Parathyroid adenoma (tissue), 2 donors: ENCODE measurements around the gene TAS2R41.

Source experiments
- H2AFZ ChIP-seq: fragments of 300-600 bp; sonication (generic); one replicate; pipeline ENCODE4 v1.7.0; 2017; ENCODE audit warnings: antibody characterized with exemption, mild to moderate bottlenecking
- H3K27ac ChIP-seq: fragments of 300-600 bp; sonication (generic); one replicate; pipeline ENCODE4 v1.7.0; 2017
- H3K27me3 ChIP-seq: fragments of 300-600 bp; sonication (generic); one replicate; pipeline ENCODE4 v1.7.0; 2017; ENCODE audit warnings: low read length; ENCODE audit not compliant: control insufficient read depth, insufficient read depth
- H3K36me3 ChIP-seq: fragments of 300-600 bp; sonication (generic); one replicate; pipeline ENCODE4 v1.7.0; 2017; ENCODE audit warnings: low read length; ENCODE audit not compliant: control insufficient read depth, insufficient read depth
- H3K4me1 ChIP-seq: fragments of 300-600 bp; sonication (generic); one replicate; pipeline ENCODE4 v1.7.0; 2017; ENCODE audit warnings: control low read depth
- H3K4me2 ChIP-seq: fragments of 300-600 bp; sonication (generic); one replicate; pipeline ENCODE4 v1.7.0; 2017; ENCODE audit warnings: low read length
- H3K4me3 ChIP-seq: fragments of 300-600 bp; sonication (generic); one replicate; pipeline ENCODE4 v1.7.0; 2017; ENCODE audit warnings: low read depth, low read length
- H3K79me2 ChIP-seq: fragments of 300-600 bp; sonication (generic); one replicate; pipeline ENCODE4 v1.7.0; 2017; ENCODE audit warnings: control low read depth
- H3K9ac ChIP-seq: fragments of 300-600 bp; sonication (generic); one replicate; pipeline ENCODE4 v1.7.0; 2017; ENCODE audit warnings: mild to moderate bottlenecking
- H3K9me3 ChIP-seq: fragments of 300-600 bp; sonication (generic); one replicate; pipeline ENCODE4 v1.7.0; 2017; ENCODE audit warnings: low read length; ENCODE audit not compliant: control insufficient read depth
- CTCF ChIP-seq: fragments of 300-600 bp; sonication (generic); IDR thresholded peaks from one replicate; pipeline ENCODE4 v1.7.0; 2017; ENCODE audit warnings: antibody characterized with exemption, mild to moderate bottlenecking
- donor health status: primary hyperparathyroidism.

TAS2R41 gene

GRCh38 chr7:143458263-143458662 is 19.4 kb upstream of the TAS2R41 start:
- TF ChIP-seq CTCF, result no peak
- Histone ChIP-seq H3K79me2 (no peaks in the 10 kb centered on the region), H3K4me3 (no peak overlapping the region), H2AFZ (no peak overlapping the region), H3K4me1 (peaks cover 4% of the 10 kb centered on the region), H3K9ac (no peak overlapping the region), H3K27me3 (no peaks in the 10 kb centered on the region), H3K9me3 (no peaks in the 10 kb centered on the region), H3K27ac (no peak overlapping the region), H3K36me3 (no peaks in the 10 kb centered on the region), H3K4me2 (no peak overlapping the region)

- Histone ChIP-seq H3K4me2 (no peak overlapping the region), H2AFZ (no peak overlapping the region), H3K27me3 (no peaks in the 10 kb centered on the region), H3K27ac (no peak overlapping the region), H3K9me3 (no peaks in the 10 kb centered on the region), H3K36me3 (no peaks in the 10 kb centered on the region), H3K4me3 (no peak overlapping the region), H3K79me2 (no peaks in the 10 kb centered on the region), H3K9ac (no peak overlapping the region), H3K4me1 (peaks cover 4% of the 10 kb centered on the region)
- no peak for TF ChIP-seq CTCF
Measured at GRCh38 chr7:143458681-143459080, 19.0 kb upstream of the TAS2R41 start.

- H3K27me3 ChIP-seq, result no peaks in the 10 kb centered on the region
- peaks cover under 1% of the 10 kb centered on the region for H3K4me1 ChIP-seq
- no peak overlapping the region for H3K9ac ChIP-seq
- H3K4me3 ChIP-seq, result no peak overlapping the region
- H3K9me3 ChIP-seq, result no peaks in the 10 kb centered on the region
- H3K27ac ChIP-seq, result no peak overlapping the region
- no peak overlapping the region for H3K4me2 ChIP-seq
- H2AFZ ChIP-seq, result no peak overlapping the region
- no peaks in the 10 kb centered on the region for H3K36me3 ChIP-seq
- H3K79me2 ChIP-seq, result no peaks in the 10 kb centered on the region
- no peak for TF ChIP-seq CTCF
Measured at GRCh38 chr7:143459359-143459758, 18.3 kb upstream of the TAS2R41 start.

GRCh38 chr7:143460271-143460979 is 17.2 kb upstream of the TAS2R41 start:
- Histone ChIP-seq H3K27ac (no peak overlapping the region), H3K79me2 (no peaks in the 10 kb centered on the region), H3K4me3 (no peak overlapping the region), H3K9ac (no peak overlapping the region), H3K36me3 (no peaks in the 10 kb centered on the region), H3K27me3 (no peaks in the 10 kb centered on the region), H3K9me3 (no peaks in the 10 kb centered on the region), H3K4me2 (no peak overlapping the region), H2AFZ (no peak overlapping the region), H3K4me1 (no peaks in the 10 kb centered on the region)
- TF ChIP-seq CTCF, result no peak

GRCh38 chr7:143462045-143462444 is 15.6 kb upstream of the TAS2R41 start:
- H3K4me3 ChIP-seq, result no peak overlapping the region
- H3K9ac ChIP-seq, result no peak overlapping the region
- no peak overlapping the region for H3K27ac ChIP-seq
- no peaks in the 10 kb centered on the region for H3K36me3 ChIP-seq
- H3K27me3 ChIP-seq, result no peaks in the 10 kb centered on the region
- no peak for TF ChIP-seq CTCF
- H2AFZ ChIP-seq, result no peak overlapping the region
- peaks cover 4% of the 10 kb centered on the region for H3K4me1 ChIP-seq
- no peaks in the 10 kb centered on the region for H3K9me3 ChIP-seq
- H3K4me2 ChIP-seq, result no peak overlapping the region
- H3K79me2 ChIP-seq, result no peaks in the 10 kb centered on the region
